HCT116 (cell line): ENCODE results near the gene CKAP2L. TPM values are rescaled to one million over a fixed set of nuclear protein-coding genes. Genes with fewer than 3 reads are reported as not detected.
"Not testable (repeated sequence)": the region's sequence is repeated elsewhere in the genome, so short reads cannot be mapped to it uniquely, and the experiment has no call there.

Source experiments
- ATAC-seq: fragments of 200-7000 bp; cut with Tn5 transposase; 2 replicates; pipeline ENCODE4 v1.9.1; 2020; ENCODE audit warnings: mild to moderate bottlenecking, moderate library complexity
- BruUV-seq: library from RNA; stranded (reverse); fragments of 400-500 nt; replicated peaks from 2 replicates; lab custom pipeline; 2021; lab: Mats Ljungman, UMichigan
- CTCF ChIA-PET: fragments of 300-600 bp; sonication (Branson Sonifier 250); formaldehyde crosslinking; loops from one replicate; lab custom pipeline; 2021; ENCODE audit warnings: antibody characterized with exemption; lab: Charles Lee
- POLR2A ChIA-PET: fragments of 300-600, 350-600 bp; sonication (Branson Sonifier 250); formaldehyde crosslinking; loops from one replicate; lab custom pipeline; 2021; ENCODE audit warnings: antibody characterized with exemption; lab: Charles Lee
- RAD21 ChIA-PET, 2 experiments: fragments of 300-600 bp; sonication (Branson Sonifier 250); formaldehyde crosslinking; loops; one replicate each; lab custom pipeline; 2023; ENCODE audit warnings: low total read pairs in 2 of 2; ENCODE audit not compliant: uncharacterized antibody in 2 of 2, unreplicated experiment in 2 of 2, low non-redundant PET in 1 of 2; lab: Charles Lee
- DNase-seq: peaks from one replicate; pipeline ENCODE4 v3.0.0-alpha.2; 2010; ENCODE audit warnings: low read depth, low spot score
- H2AFZ ChIP-seq: fragments of 200-600 bp; shearing (Covaris generic), sonication (generic); 2 replicates; pipeline ENCODE4 v1.6.1; 2017; ENCODE audit warnings: low read depth, mixed run types, mixed read lengths, antibody characterized with exemption, low read length; ENCODE audit not compliant: poor library complexity, severe bottlenecking
- H3K27ac ChIP-seq: 2 replicates; pipeline ENCODE4 v1.5.1; 2012; ENCODE audit warnings: low read depth, low read length
- H3K27me3 ChIP-seq: fragments of 200-600 bp; sonication (generic); 2 replicates; pipeline ENCODE4 v1.6.1; 2016; ENCODE audit warnings: mixed run types, low read length, mixed read lengths; ENCODE audit not compliant: insufficient read depth
- H3K36me3 ChIP-seq, 2 experiments: fragments of 200-500 bp in 1 of 2; fragments of 200-600 bp in 1 of 2; sonication (Bioruptor generic) in 1 of 2; sonication (generic) in 1 of 2; 2 replicates each; pipeline versions ENCODE4 v1.5.1 to v1.6.1; 2014 to 2016; ENCODE audit warnings: low read length in 2 of 2, inconsistent platforms in 1 of 2, mixed read lengths in 1 of 2, mixed run types in 1 of 2; ENCODE audit not compliant: insufficient read depth in 2 of 2, control insufficient read depth in 1 of 2
- H3K4me1 ChIP-seq, 2 experiments: fragments of 200-600 bp in 1 of 2; sonication (generic) in 1 of 2; 2 replicates each; pipeline versions ENCODE4 v1.5.1 to v1.6.1; 2012 to 2017; ENCODE audit warnings: low read length in 2 of 2, inconsistent platforms in 1 of 2, mild to moderate bottlenecking in 1 of 2, mixed read lengths in 1 of 2, mixed run types in 1 of 2, moderate library complexity in 1 of 2; ENCODE audit not compliant: insufficient read depth in 2 of 2, control insufficient read depth in 1 of 2
- H3K4me2 ChIP-seq: fragments of 200-600 bp; sonication (generic); 2 replicates; pipeline ENCODE4 v1.6.1; 2017; ENCODE audit warnings: mixed run types, low read length, mixed read lengths
- H3K4me3 ChIP-seq, 2 experiments: fragments of 200-600 bp in 1 of 2; sonication (generic) in 1 of 2; replicated peaks in 1 of 2; 2 replicates each; pipeline ENCODE4 v1.5.1; 2011 to 2016; ENCODE audit warnings: low read length in 2 of 2, control low read depth in 1 of 2, low read depth in 1 of 2, mild to moderate bottlenecking in 1 of 2, mixed read lengths in 1 of 2, mixed run types in 1 of 2
- H3K79me2 ChIP-seq: fragments of 200-600 bp; sonication (generic); 2 replicates; pipeline ENCODE4 v1.6.1; 2017; ENCODE audit warnings: mild to moderate bottlenecking, mixed run types, low read length, moderate library complexity, mixed read lengths; ENCODE audit not compliant: insufficient read depth
- H3K9ac ChIP-seq: fragments of 200-600 bp; sonication (generic); 2 replicates; pipeline ENCODE4 v1.6.1; 2016; ENCODE audit warnings: low read length, mixed read lengths
- H3K9me2 ChIP-seq: fragments of 200-600 bp; sonication (generic), shearing (Covaris generic); 2 replicates; pipeline ENCODE4 v1.6.1; 2017; ENCODE audit warnings: mixed run types, mild to moderate bottlenecking, moderate library complexity; ENCODE audit not compliant: insufficient read depth
- H3K9me3 ChIP-seq, 2 experiments: fragments of 200-500 bp in 1 of 2; fragments of 200-600 bp in 1 of 2; sonication (Bioruptor generic) in 1 of 2; sonication (generic) in 1 of 2; 2 replicates each; pipeline ENCODE4 v1.6.1; 2014 to 2017; ENCODE audit warnings: low read length in 2 of 2, mixed read lengths in 2 of 2, inconsistent platforms in 1 of 2, low read depth in 1 of 2, mild to moderate bottlenecking in 1 of 2, mixed run types in 1 of 2, moderate library complexity in 1 of 2; ENCODE audit not compliant: control insufficient read depth in 1 of 2, insufficient read depth in 1 of 2
- H4K20me1 ChIP-seq: fragments of 200-600 bp; sonication (generic), shearing (Covaris generic); 2 replicates; pipeline ENCODE4 v1.6.1; 2017; ENCODE audit warnings: mixed run types, mild to moderate bottlenecking, moderate library complexity; ENCODE audit not compliant: insufficient read depth
- ATF3 ChIP-seq: IDR thresholded peaks from 2 replicates; pipeline ENCODE4 v1.6.1; 2012
- CBX3 ChIP-seq: IDR thresholded peaks from 2 replicates; pipeline ENCODE4 v1.6.1; 2012; ENCODE audit warnings: low read depth
- CEBPB ChIP-seq: IDR thresholded peaks from 2 replicates; pipeline ENCODE4 v1.6.1; 2012; ENCODE audit warnings: low read depth
- EGR1 ChIP-seq: IDR thresholded peaks from 2 replicates; pipeline ENCODE4 v1.6.1; 2012; ENCODE audit warnings: low read depth
- EZH2phosphoT487 ChIP-seq: fragments of 200-600 bp; IDR thresholded peaks from 2 replicates; pipeline ENCODE4 v1.6.1; 2018; ENCODE audit warnings: antibody characterized with exemption, borderline replicate concordance
- FOSL1 ChIP-seq: IDR thresholded peaks from 2 replicates; pipeline ENCODE4 v1.6.1; 2012; ENCODE audit warnings: low read depth
- POLR2A ChIP-seq: IDR thresholded peaks from 2 replicates; pipeline ENCODE4 v1.7.0; 2011; ENCODE audit warnings: borderline replicate concordance; ENCODE audit not compliant: insufficient read depth, insufficient read length; ENCODE audit errors: extremely low read depth
- POLR2AphosphoS5 ChIP-seq: IDR thresholded peaks from 2 replicates; pipeline ENCODE4 v1.6.1; 2011; ENCODE audit warnings: mild to moderate bottlenecking, low read depth, low read length, moderate library complexity
- RAD21 ChIP-seq: IDR thresholded peaks from 2 replicates; pipeline ENCODE4 v1.6.1; 2012; ENCODE audit warnings: low read depth, mild to moderate bottlenecking
- SP1 ChIP-seq: IDR thresholded peaks from 2 replicates; pipeline ENCODE4 v1.6.1; 2012; ENCODE audit warnings: low read depth
- SRF ChIP-seq: IDR thresholded peaks from 2 replicates; pipeline ENCODE4 v1.6.1; 2012; ENCODE audit warnings: low read depth
- YY1 ChIP-seq: IDR thresholded peaks from 2 replicates; pipeline ENCODE4 v1.6.1; 2011; ENCODE audit warnings: low read length, low read depth, moderate library complexity, mild to moderate bottlenecking; ENCODE audit not compliant: insufficient replicate concordance; ENCODE audit errors: extremely low read depth
- intact Hi-C: fragments of 100-400 bp; cut with micrococcal nuclease; formaldehyde crosslinking; loops from 2 replicates; pipeline ENCODE4 v1.10.0; 2022
- total RNA-seq: library from RNA; stranded (reverse); gene quantifications from one replicate; pipeline ENCODE4 v1.2.1, GENCODE V29; 2021; ENCODE audit not compliant: unreplicated experiment
- TF ChIP-seq, protein P1 (sequence below), 3 experiments: fragments of 200-600 bp in 1 of 3; sonication (generic) in 1 of 3; IDR thresholded peaks in 2 of 3; conservative IDR thresholded peaks in 1 of 3; 2 replicates each; pipeline ENCODE4 v1.5.1; 2012 to 2017; ENCODE audit warnings: low read depth in 2 of 3, low read length in 2 of 3, antibody characterized with exemption in 1 of 3, borderline replicate concordance in 1 of 3, control low read depth in 1 of 3, mild to moderate bottlenecking in 1 of 3, mixed read lengths in 1 of 3, mixed run types in 1 of 3, moderate library complexity in 1 of 3; ENCODE audit not compliant: insufficient read depth in 1 of 3

Gene CKAP2L
- total RNA-seq, 1 experiment from 2014 or later: 27.5 TPM

DNA sequence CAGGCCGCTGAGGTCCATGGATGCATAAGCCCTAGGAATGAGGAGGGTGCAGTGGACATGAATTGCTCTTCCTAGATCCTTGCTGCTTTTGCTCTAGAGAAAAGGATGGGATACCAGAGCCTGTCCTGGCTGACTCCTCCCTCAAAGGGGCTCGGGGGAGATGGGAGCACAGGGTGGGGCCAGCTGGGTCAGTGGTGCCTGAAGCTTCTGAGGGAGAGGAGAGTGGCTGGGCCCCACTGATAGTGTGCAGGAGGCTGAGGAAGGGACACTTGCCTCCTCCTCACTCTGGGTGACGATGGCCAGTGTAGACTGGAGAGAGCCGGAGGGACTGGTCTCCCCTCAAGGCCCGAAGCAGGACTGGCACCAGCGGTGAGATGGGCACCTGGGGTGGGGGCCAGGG, 43.6 kb downstream of the CKAP2L start, which contains the start of gene NT5DC4:
Gene NT5DC4 (plus strand): TSS at position 236 of the 400 bp plus-strand sequence. CDS start 60 bp downstream, at position 296.
- no peaks in the 10 kb centered on the region for H3K9me2 ChIP-seq
- no peak within 1 kb of the TSS for H2AFZ ChIP-seq
- TF ChIP-seq ATF3 (no peak), YY1 (no peak), SRF (no peak), POLR2A (no peak), POLR2AphosphoS5 (no peak), SP1 (no peak)
- no peaks in the 10 kb centered on the region for H4K20me1 ChIP-seq
- ChIA-PET RAD21 (no interaction called here), CTCF (no interaction called here), POLR2A (no interaction called here)
- DNase-seq: no peak
- intact Hi-C loops: no loop called here
- no peak for ATAC-seq
- peaks cover 6 to 18% of the 10 kb centered on the region in 2 experiments for H3K4me1 ChIP-seq
- BruUV-seq: no TSS peak
- no peak within 1 kb of the TSS for H3K4me3 ChIP-seq
- H3K27me3 ChIP-seq: no peaks in the 10 kb centered on the region
- no peak within 1 kb of the TSS for H3K27ac ChIP-seq
- H3K9ac ChIP-seq: no peak within 1 kb of the TSS
- H3K4me2 ChIP-seq: no peak within 1 kb of the TSS
- H3K36me3 ChIP-seq: no peaks in the 10 kb centered on the region
- H3K9me3 ChIP-seq: no peaks in the 10 kb centered on the region
- H3K79me2 ChIP-seq: no peaks in the 10 kb centered on the region

- H4K20me1 ChIP-seq: no peaks in the 10 kb centered on the region
- ChIA-PET RAD21 (no interaction called here), CTCF (no interaction called here), POLR2A (no interaction called here)
- no TSS peak for BruUV-seq
- intact Hi-C loops: no loop called here
- TF ChIP-seq FOSL1 (no peak), POLR2A (no peak), CBX3 (no peak), EGR1 (no peak), ATF3 (no peak), RAD21 (no peak), CEBPB (no peak), EZH2phosphoT487 (no peak)
- TF ChIP-seq, protein P1, sequence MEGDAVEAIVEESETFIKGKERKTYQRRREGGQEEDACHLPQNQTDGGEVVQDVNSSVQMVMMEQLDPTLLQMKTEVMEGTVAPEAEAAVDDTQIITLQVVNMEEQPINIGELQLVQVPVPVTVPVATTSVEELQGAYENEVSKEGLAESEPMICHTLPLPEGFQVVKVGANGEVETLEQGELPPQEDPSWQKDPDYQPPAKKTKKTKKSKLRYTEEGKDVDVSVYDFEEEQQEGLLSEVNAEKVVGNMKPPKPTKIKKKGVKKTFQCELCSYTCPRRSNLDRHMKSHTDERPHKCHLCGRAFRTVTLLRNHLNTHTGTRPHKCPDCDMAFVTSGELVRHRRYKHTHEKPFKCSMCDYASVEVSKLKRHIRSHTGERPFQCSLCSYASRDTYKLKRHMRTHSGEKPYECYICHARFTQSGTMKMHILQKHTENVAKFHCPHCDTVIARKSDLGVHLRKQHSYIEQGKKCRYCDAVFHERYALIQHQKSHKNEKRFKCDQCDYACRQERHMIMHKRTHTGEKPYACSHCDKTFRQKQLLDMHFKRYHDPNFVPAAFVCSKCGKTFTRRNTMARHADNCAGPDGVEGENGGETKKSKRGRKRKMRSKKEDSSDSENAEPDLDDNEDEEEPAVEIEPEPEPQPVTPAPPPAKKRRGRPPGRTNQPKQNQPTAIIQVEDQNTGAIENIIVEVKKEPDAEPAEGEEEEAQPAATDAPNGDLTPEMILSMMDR (IDR thresholded peaks at IDR 0.05 in 2 of 3, conservative IDR thresholded peaks at IDR 0.05 in 1 of 3; ENCODE audit: borderline replicate concordance in 1 of 3, insufficient read depth in 1 of 3, low read depth in 2 of 3, low read length in 2 of 3): no peak
- H3K27ac ChIP-seq: no peak overlapping the region
- H3K4me2 ChIP-seq: no peak overlapping the region
- H2AFZ ChIP-seq: no peak overlapping the region
- no peaks in the 10 kb centered on the region for H3K79me2 ChIP-seq
- H3K36me3 ChIP-seq: no peaks in the 10 kb centered on the region
- no peak overlapping the region for H3K9ac ChIP-seq
- ATAC-seq: no peak
- no peaks in the 10 kb centered on the region for H3K9me3 ChIP-seq
- DNase-seq: no peak
- H3K4me1 ChIP-seq: peaks cover 11 to 19% of the 10 kb centered on the region in 2 experiments
- H3K27me3 ChIP-seq: no peaks in the 10 kb centered on the region
- H3K9me2 ChIP-seq: no peaks in the 10 kb centered on the region
- no peak overlapping the region for H3K4me3 ChIP-seq
These were observed 45.5 kb downstream of the CKAP2L start for GRCh38 chr2:112718863-112719370.

GRCh38 chr2:112716826-112717352, 47.5 kb downstream of the CKAP2L start:
- POLR2A ChIA-PET, H3K4me3 ChIP-seq, H3K4me2 ChIP-seq, H3K27me3 ChIP-seq, intact Hi-C loops, H3K9me3 ChIP-seq, H3K9ac ChIP-seq, H3K27ac ChIP-seq, RAD21 ChIA-PET, H3K9me2 ChIP-seq, H3K36me3 ChIP-seq, H2AFZ ChIP-seq, ATAC-seq, H4K20me1 ChIP-seq, BruUV-seq, H3K79me2 ChIP-seq, DNase-seq: not testable (repeated sequence)
- CTCF ChIA-PET: interaction anchor here (0.8 kb wide), 1 partner anchor 10 kb away, joined by 3 read pairs; no protein-coding TSS in a partner anchor
- H3K4me1 ChIP-seq: peaks cover 11 to 32% of the 10 kb centered on the region in 2 experiments
